SIG-M5 treated with dmso at 0.1 percent for 504 hours (cell line): ENCODE data around the gene DRD2.

Source experiments
- DNase-seq: peaks from one replicate; lab custom pipeline; 2025; ENCODE audit not compliant: unreplicated experiment; lab: John Stamatoyannopoulos, UW

Gene DRD2

DNA sequence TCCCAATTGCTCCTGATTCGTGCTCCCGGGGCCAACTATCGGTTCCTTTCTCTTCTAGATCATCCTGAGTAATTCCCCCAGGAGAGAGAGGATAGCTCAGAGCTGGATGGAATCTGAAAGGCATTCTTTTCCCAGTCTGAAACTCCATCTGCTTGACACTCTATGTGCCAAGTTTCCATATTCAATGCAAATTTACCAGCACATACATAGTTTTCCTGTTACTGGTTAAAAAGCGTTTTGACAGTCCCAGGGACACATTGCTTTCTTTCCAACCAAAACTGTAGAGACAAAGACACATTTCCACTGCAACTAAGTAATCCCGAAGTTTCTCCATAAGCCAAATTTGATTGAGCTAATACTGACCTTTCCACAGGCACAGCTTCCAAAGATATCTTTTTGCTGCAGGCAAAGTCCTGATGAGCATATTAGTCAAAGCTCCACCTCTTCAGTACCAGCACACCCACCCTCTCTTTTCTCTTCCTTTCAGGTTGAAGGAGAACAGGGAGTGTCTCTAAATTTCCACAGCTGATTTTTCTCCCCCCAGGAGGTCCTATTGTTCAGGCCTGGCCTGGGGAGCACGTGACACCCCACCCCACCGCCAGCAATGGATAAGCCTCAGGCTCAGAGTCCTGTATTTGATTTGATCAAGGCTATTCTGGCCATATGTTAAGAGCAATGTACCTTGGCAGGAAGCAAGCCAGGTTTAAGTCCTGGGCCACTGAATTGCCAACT lies 97.4 kb downstream of the DRD2 start:
- no peak for DNase-seq

DNA sequence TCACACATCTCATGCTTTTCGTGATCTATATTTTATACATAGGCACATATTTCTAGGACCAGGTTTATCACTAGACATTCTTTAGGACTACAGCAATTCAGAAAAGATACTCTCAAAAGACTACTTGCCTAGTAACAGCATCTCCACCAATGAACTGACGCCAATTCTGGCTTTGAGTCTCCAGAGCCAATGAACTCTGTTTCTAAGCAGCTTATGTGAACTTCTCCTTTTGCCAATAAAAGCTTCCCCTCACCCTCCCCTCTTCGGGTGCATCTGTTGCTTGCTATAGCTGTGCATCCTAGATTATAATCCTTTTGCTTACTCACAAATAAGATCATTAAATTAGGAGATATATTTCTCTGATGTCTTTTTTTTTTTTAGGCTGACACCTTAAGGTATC lies 99.0 kb downstream of the DRD2 start:
- peak; percentile 16 for DNase-seq

DNA sequence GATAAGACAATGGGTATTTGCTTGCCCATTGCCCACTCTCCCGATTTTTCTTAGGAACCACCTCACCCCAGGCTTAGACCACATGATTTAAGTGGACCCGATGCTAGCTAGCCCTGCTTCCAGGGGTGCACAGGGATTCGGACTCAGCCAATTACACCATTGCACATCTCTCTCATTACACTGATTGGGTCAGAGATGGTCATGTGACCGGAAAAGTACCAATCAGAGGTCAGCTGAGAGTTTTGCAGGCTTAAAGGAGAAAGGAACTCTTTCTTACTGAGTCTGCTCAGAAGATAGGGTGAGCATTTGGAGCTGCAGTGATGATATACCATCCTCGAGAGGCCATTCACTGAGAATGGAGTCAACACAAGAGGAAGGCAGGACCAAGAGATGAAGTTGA lies 99.8 kb downstream of the DRD2 start:
- no peak for DNase-seq

DNA sequence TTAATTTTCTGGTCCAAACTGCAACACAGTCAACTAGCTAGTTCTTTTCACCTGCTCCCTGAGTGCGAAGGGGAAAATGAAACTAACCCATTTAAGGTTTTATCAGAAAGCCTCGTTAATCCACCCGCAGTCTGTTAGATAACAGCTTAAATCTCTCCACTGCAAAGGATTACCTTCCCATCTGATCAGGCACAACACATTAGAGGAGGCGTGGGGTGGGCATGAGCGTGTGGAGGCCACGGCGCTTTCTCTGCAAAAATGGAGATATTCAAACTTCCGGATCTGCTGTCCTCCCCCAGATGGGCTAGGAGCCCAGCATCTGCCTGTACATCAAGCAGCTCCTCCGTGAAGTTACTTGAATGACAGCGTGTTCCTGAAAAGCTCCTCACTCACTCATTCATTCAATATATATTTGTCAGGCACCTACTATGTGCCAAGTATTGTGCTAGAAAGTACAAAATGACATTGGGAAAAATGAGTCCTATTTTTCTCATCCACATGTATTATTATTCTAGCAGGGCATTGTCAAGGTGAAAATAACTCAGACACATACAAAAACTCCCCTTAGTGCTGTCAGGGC lies 101.1 kb downstream of the DRD2 start:
- no peak for DNase-seq

DNA sequence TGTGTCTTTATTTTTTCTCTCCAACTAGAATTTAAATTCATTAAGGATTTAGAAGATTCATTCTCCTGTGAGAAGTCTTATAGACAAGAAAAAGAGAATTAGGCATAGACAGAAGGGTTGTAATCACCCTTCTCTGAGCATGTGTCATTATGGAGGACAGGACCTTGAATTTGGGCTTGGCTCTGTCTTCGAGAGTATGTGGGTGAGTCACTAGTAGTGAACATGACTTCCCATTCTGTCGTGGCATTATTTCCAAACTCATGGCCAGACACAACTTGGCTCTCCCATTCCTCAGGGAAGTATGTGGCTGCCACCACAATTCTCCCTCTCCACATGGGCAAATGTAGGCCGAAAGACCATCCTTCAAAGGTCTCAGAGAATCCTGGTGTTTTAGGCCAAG lies 101.9 kb downstream of the DRD2 start:
- DNase-seq: no peak

DNA sequence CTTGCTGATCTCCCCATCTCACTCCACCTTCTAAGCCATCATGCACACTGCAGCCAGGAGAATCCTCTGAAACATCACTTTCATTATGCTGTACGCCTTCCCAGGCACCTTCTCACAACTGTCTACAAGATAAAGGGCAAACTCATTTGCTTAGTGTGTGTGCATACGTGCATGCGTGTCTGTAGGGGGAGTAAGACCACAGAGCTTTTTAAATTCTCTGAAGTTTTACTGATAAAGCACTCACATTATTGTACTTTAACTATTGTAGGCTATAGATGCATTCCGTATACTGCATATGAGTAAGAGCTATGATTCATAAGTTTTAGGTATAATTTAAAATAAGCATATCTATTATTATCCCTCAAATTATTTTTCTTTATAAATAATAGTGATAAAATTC lies 102.9 kb downstream of the DRD2 start:
- DNase-seq: no peak

DNA sequence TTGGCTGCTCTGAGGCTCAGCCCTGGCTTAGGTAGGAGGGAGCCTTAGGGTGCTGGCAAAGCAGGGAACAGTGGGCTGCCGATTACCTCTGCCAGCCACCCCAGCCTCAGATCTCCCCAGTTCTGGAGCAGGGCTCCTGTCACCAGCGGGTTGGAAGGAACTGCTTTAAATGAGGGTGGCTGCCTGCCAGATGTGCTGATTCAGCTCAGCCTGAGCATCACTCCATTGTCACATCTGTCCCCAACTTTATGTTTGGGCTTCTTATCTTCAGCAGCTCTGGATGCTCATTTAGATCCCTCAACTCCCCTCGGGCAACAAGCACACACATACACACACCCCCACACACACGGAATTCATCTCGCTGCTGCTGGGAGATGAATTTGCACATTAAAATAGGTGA lies 104.6 kb downstream of the DRD2 start:
- DNase-seq: no peak

DNA sequence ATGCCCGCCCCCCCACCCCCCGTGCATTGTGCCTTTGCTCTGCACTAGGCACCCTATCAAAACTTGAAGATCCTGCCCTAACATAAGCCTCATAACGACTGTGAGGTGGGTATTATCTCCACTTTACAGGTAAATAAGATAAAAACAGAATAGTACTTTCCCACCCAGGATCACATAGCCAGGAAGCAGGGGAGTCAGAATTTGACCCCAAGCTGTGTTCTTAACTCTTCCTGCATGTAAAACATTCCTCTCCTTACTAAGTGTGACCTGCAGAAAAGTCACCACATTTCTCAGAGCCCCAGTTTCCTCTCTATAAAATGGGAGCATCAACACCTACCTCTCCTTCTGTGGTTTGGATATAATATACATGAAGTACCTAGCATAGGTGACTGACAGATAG lies 105.8 kb downstream of the DRD2 start:
- no peak for DNase-seq

DNA sequence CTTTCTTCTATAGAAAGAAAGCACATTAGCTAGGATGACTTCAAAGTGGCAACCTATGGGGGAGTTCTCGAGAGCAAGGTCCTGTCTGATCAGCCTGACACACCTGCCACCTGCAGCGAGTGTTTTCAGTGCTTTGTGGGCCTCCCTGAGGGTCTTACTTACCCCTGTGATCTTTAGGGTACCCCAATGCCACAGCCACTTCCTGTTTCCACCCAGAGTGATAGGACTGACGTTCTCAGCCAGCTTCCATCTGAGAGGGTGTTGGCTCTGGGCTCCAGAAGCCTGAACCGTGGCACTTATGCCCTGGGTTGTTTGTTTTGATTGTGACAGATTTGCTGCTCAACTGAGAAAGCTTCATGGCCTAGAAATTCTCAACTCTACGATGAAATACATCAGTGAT lies 109.3 kb downstream of the DRD2 start:
- no peak for DNase-seq

DNA sequence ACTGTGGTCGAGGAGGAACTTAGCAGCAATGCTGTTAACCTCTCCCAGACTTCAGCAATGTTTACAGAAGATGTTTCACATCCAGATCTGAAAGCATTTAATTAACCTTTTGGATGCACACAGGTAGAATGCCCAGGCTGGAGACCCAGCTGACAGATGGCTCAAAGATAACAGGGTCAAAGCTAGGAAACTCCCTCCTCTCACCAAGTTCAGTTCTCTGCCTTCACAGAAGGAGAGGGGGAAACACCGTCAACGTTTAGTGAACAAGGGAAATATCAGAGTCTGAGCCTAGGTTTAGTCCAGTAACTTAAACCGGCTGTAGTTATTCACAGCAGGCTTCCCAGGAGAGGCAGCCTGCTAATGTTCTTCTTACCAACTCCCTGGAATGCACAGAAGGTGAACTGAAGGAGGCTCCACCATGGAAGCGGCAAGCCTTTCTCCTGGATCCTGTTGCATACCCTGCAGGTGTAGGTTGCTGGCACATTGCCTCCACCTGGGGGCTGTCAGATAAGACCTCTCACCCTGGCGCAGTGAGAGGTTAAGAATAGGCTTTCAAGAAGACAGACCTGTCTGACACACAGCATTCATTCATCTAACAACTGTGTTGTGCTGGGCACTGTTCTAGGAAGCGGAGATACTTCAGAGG lies 111.1 kb downstream of the DRD2 start:
- DNase-seq: no peak

DNA sequence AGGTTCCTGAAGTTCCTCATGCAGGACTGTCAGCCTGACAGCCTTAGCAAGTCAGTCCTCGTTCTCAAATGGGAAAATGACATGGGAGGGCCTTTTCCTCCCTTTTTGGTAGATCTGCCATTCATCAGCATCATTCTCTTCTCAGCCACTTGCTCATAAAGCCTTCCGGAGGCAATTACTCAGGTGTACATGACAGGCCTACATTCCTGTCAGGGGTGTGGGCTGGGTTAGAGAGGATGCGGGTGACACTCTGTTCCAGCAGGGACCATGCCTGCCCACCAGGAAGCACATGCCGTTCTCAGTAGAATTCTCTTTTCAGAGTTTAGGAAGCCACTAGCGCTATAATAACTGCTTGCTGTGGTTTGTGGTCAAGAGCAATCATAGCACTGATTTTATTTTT lies 111.8 kb downstream of the DRD2 start:
- no peak for DNase-seq
